ENCODE measurements around the gene SLAMF9.

Gene SLAMF9

GRCh38 chr1:159953536-159954515 is at the start of gene SLAMF9:
SLAMF9 (minus strand) TSS chr1:159954237; CDS start chr1:159954137, 100 bp downstream.
- no peak for DNase-seq

- no peak for DNase-seq
Observed at GRCh38 chr1:160001440-160001839, 47.4 kb upstream of the SLAMF9 start.

- DNase-seq, result no peak
Observed at GRCh38 chr1:159999204-159999603, 45.2 kb upstream of the SLAMF9 start.

GRCh38 chr1:159996653-159997052 is 42.6 kb upstream of the SLAMF9 start:
- DNase-seq, result no peak

- DNase-seq, result no peak
Observed at GRCh38 chr1:159994896-159995295, 40.9 kb upstream of the SLAMF9 start.

- no peak for DNase-seq
Observed at GRCh38 chr1:159993911-159994310, 39.9 kb upstream of the SLAMF9 start.

GRCh38 chr1:159992161-159992560 is 38.1 kb upstream of the SLAMF9 start:
- DNase-seq, result no peak

- no peak for DNase-seq
Observed at GRCh38 chr1:159991513-159991912, 37.5 kb upstream of the SLAMF9 start.

- no peak for DNase-seq
Observed at GRCh38 chr1:159990005-159990404, 36.0 kb upstream of the SLAMF9 start.

GRCh38 chr1:159989581-159989980 is 35.5 kb upstream of the SLAMF9 start:
- DNase-seq, result no peak

GRCh38 chr1:159988006-159988405 is 34.0 kb upstream of the SLAMF9 start:
- no peak for DNase-seq

- no peak for DNase-seq
Observed at GRCh38 chr1:159987186-159987585, 33.1 kb upstream of the SLAMF9 start.

- DNase-seq, result no peak
Observed at GRCh38 chr1:159986531-159986930, 32.5 kb upstream of the SLAMF9 start.

GRCh38 chr1:159986093-159986492 is 32.1 kb upstream of the SLAMF9 start:
- no peak for DNase-seq

- no peak for DNase-seq
Observed at GRCh38 chr1:159985473-159985872, 31.4 kb upstream of the SLAMF9 start.

GRCh38 chr1:159983681-159984080 is 29.6 kb upstream of the SLAMF9 start:
- no peak for DNase-seq

GRCh38 chr1:159982280-159982679 is 28.2 kb upstream of the SLAMF9 start:
- no peak for DNase-seq

GRCh38 chr1:159981351-159982055 is 27.5 kb upstream of the SLAMF9 start:
- no peak for DNase-seq

- DNase-seq, result no peak
Observed at GRCh38 chr1:159980786-159981185, 26.7 kb upstream of the SLAMF9 start.

- no peak for DNase-seq
Observed at GRCh38 chr1:159980076-159980475, 26.0 kb upstream of the SLAMF9 start.

GRCh38 chr1:159979257-159979656 is 25.2 kb upstream of the SLAMF9 start:
- no peak for DNase-seq

GRCh38 chr1:159978107-159978398 is 24.0 kb upstream of the SLAMF9 start:
- no peak for DNase-seq

- DNase-seq, result no peak
Observed at GRCh38 chr1:159977364-159978106, 23.5 kb upstream of the SLAMF9 start.
